Upper lobe of left lung (tissue), 4 donors: ENCODE results near the gene PDE5A.

Experiments used
- CTCF ChIP-seq, 6 experiments: fragments of 450-650 bp in 4 of 6; fragments of 200-600 bp in 2 of 6; sonication (generic) in 2 of 6; IDR thresholded peaks; one replicate each; pipeline ENCODE4 v1.5.1; 2016 to 2019; ENCODE audit warnings: antibody characterized with exemption in 6 of 6
- EP300 ChIP-seq, 4 donors: sonication (generic); formaldehyde crosslinking; IDR thresholded peaks; one replicate each; pipeline ENCODE4 v1.5.1; 2017; ENCODE audit warnings: antibody characterized with exemption in 4 of 4, control low read depth in 2 of 4
- POLR2A ChIP-seq, 4 donors: fragments of 450-650 bp; IDR thresholded peaks; one replicate each; pipeline ENCODE4 v1.5.1; 2016 to 2017; ENCODE audit warnings: antibody characterized with exemption in 4 of 4, mild to moderate bottlenecking in 2 of 4
- POLR2AphosphoS5 ChIP-seq, 2 donors: sonication (generic); formaldehyde crosslinking; IDR thresholded peaks; one replicate each; pipeline ENCODE4 v1.5.1; 2017; ENCODE audit warnings: antibody characterized with exemption in 2 of 2

GRCh38 chr4:119655111-119655837, 26.7 kb upstream of the PDE5A start:
- TF ChIP-seq POLR2A (IDR thresholded peaks at IDR 0.05) (no peak), CTCF (IDR thresholded peaks at IDR 0.05) (no peak), POLR2AphosphoS5 (IDR thresholded peaks at IDR 0.05) (no peak), EP300 (IDR thresholded peaks at IDR 0.05) (no peak)
